Glutamatergic neuron (in vitro differentiated cells): ENCODE data around the gene SLC10A7. TPM values are rescaled to one million over a fixed set of nuclear protein-coding genes. Genes with fewer than 3 reads are reported as not detected.

ENCODE experiments used
- DNase-seq: peaks from one replicate; pipeline ENCODE4 v3.0.0; 2022
- H3K27ac Mint-ChIP-seq: one replicate; pipeline ENCODE4 v1.8.0; 2020; ENCODE audit warnings: mild to moderate bottlenecking, mixed read lengths, inconsistent platforms; ENCODE audit not compliant: unreplicated experiment
- H3K27me3 Mint-ChIP-seq: one replicate; pipeline ENCODE4 v1.8.0; 2020; ENCODE audit warnings: mild to moderate bottlenecking, moderate library complexity, mixed read lengths, inconsistent platforms; ENCODE audit not compliant: unreplicated experiment
- H3K36me3 Mint-ChIP-seq: one replicate; pipeline ENCODE4 v1.8.0; 2020; ENCODE audit warnings: mild to moderate bottlenecking, mixed read lengths, inconsistent platforms; ENCODE audit not compliant: unreplicated experiment
- H3K4me1 Mint-ChIP-seq: one replicate; pipeline ENCODE4 v1.8.0; 2020; ENCODE audit warnings: mild to moderate bottlenecking, low read depth, mixed read lengths, inconsistent platforms; ENCODE audit not compliant: unreplicated experiment
- H3K4me3 Mint-ChIP-seq: one replicate; pipeline ENCODE4 v1.8.0; 2020; ENCODE audit warnings: mild to moderate bottlenecking, mixed read lengths, inconsistent platforms; ENCODE audit not compliant: unreplicated experiment
- H3K9me3 Mint-ChIP-seq: one replicate; pipeline ENCODE4 v1.8.0; 2020; ENCODE audit warnings: mild to moderate bottlenecking, moderate library complexity, mixed read lengths, inconsistent platforms; ENCODE audit not compliant: unreplicated experiment
- total RNA-seq: library from RNA; stranded (reverse); fragmentation: NEBNext Ultra II Directional; extraction: Animal tissue kit (Norgen Biotek cat#: 25700); gene quantifications from one replicate; pipeline ENCODE4 v1.2.1, GENCODE V29; 2021; ENCODE audit not compliant: unreplicated experiment
- TF ChIP-seq, protein P1 (sequence below): fragments of 200-600 bp; sonication (generic); IDR thresholded peaks from one replicate; pipeline ENCODE4 v1.5.0; 2021; ENCODE audit not compliant: partially characterized antibody, unreplicated experiment

SLC10A7 gene
- total RNA-seq, 1 donor from 2014 or later = 13.5 TPM

DNA sequence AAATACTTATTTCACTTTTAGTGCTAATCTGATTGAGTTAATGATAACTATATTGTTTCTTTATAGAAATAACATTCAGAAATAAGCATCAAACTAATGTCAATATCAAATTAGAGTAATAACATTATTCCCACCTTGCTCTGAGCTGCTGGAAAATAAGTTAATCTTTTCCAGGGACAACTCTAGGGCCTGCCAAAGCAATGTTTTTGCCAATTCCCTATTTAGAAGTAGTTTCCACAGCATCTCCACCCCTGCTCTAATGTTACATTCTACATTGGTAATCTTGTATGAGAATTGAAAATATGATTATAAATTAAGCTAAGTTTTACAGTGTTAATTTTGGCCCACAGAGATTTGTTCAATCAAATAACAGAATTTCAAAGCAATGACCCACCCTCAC lies 239.1 kb downstream of the SLC10A7 start:
- H3K4me3 Mint-ChIP-seq = no peak overlapping the region
- H3K4me1 Mint-ChIP-seq = no peaks in the 10 kb centered on the region
- no peaks in the 10 kb centered on the region for H3K36me3 Mint-ChIP-seq
- no peak overlapping the region for H3K27ac Mint-ChIP-seq
- TF ChIP-seq, protein P1, sequence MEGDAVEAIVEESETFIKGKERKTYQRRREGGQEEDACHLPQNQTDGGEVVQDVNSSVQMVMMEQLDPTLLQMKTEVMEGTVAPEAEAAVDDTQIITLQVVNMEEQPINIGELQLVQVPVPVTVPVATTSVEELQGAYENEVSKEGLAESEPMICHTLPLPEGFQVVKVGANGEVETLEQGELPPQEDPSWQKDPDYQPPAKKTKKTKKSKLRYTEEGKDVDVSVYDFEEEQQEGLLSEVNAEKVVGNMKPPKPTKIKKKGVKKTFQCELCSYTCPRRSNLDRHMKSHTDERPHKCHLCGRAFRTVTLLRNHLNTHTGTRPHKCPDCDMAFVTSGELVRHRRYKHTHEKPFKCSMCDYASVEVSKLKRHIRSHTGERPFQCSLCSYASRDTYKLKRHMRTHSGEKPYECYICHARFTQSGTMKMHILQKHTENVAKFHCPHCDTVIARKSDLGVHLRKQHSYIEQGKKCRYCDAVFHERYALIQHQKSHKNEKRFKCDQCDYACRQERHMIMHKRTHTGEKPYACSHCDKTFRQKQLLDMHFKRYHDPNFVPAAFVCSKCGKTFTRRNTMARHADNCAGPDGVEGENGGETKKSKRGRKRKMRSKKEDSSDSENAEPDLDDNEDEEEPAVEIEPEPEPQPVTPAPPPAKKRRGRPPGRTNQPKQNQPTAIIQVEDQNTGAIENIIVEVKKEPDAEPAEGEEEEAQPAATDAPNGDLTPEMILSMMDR = no peak
- no peaks in the 10 kb centered on the region for H3K9me3 Mint-ChIP-seq
- DNase-seq = no peak
- H3K27me3 Mint-ChIP-seq = no peaks in the 10 kb centered on the region

DNA sequence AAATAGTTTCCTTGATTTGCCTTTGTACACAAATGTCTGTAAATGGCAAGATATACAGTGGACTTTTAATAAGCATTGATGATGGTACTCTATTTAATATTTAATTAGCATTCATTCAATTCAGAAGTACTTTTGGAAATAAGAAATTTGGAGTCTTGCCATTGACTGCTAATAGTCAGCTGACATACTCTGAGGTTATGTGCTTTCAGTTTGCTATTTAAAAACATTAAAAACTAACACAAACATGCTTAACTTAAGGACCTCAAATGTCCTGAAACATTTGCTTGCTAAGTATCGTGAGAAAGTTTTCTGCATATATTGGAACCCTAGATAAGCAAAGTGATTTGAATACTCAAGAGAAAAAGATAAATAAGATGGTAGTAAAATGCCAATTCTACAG lies 242.8 kb downstream of the SLC10A7 start:
- Mint-ChIP-seq H3K36me3 (no peaks in the 10 kb centered on the region), H3K27ac (no peak overlapping the region), H3K4me3 (no peak overlapping the region), H3K4me1 (no peaks in the 10 kb centered on the region), H3K9me3 (no peaks in the 10 kb centered on the region), H3K27me3 (no peaks in the 10 kb centered on the region)
- no peak for DNase-seq
- TF ChIP-seq, protein P1 = no peak

DNA sequence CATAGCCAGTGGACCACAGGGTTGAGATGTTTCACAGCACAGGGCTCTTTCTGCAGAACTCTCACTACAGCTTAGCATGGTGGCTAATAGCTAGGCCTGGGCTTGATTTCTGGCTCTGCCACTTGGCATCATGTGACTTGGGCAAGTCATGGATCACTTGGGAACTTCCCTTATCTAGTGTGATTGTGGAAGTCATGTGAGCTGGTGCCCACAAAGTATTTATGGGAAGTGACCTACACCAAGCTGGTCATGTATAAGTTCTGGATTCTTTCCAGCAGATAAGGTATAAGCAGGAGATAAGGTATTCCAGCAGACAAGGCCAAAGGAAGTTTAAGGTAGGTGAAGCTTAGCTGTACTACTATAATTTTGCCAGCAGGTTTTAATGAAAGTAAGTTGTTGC lies 246.4 kb downstream of the SLC10A7 start:
- no peak overlapping the region for H3K27ac Mint-ChIP-seq
- H3K36me3 Mint-ChIP-seq = no peaks in the 10 kb centered on the region
- DNase-seq = no peak
- H3K4me1 Mint-ChIP-seq = no peaks in the 10 kb centered on the region
- no peak overlapping the region for H3K4me3 Mint-ChIP-seq
- no peaks in the 10 kb centered on the region for H3K27me3 Mint-ChIP-seq
- TF ChIP-seq, protein P1 = no peak
- no peaks in the 10 kb centered on the region for H3K9me3 Mint-ChIP-seq

DNA sequence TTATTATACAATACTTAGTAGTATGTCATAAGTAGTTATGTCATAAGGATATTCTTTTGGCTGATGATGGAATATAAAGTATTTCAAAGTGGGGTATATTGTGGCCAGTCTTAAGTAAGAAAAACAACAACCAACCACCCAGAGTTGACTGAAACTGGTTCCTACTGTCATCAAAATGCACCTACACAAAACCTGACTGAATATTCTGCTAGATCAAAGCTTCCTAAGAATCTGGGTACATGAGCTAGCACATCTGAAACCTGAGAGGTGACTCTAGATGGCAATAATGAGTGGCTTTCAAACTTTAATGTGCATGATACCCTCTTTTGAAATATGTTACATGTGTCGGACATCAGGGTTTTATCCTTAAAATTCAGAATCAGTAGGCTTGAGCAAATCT lies 247.0 kb downstream of the SLC10A7 start:
- Mint-ChIP-seq H3K27ac (no peak overlapping the region), H3K9me3 (no peaks in the 10 kb centered on the region), H3K4me3 (no peak overlapping the region), H3K27me3 (no peaks in the 10 kb centered on the region), H3K36me3 (no peaks in the 10 kb centered on the region), H3K4me1 (no peaks in the 10 kb centered on the region)
- DNase-seq = no peak
- TF ChIP-seq, protein P1 = no peak

DNA sequence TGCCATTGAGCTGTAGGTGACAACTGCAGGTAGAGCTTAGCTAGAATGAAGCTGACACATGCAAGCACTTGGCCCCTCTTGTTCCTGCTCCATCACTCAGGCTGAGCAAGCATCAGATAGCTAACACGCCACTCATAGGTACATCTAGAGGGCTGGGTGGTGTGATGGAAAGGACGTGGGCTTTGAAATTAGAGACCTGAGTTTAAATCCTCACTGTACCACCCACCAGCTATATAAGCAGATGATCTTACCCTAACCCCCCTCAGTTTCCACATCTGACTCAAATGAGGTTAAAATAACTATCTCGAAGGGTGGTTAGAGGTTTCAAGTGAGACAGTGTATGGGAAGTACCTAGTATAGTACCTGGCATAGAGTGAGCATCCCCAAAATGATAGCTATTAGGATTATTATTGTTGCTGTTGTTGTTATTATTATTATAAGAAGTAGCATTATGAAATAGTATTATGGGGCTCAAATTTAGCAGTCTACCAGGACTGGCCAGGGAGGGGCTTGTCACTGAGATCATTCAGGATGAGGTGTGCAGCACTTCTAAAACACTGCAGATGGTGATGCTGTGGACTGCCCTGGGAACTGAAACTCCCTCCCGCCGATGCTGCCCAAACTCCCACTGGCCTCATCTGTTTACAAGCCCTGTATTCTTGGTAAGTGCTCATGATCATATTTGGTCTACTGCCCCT lies 248.4 kb downstream of the SLC10A7 start:
- Mint-ChIP-seq H3K4me1 (no peaks in the 10 kb centered on the region), H3K4me3 (no peak overlapping the region)
- no peak for DNase-seq

More for the DNA sequence above, 248.4 kb downstream of the SLC10A7 start:
- TF ChIP-seq, protein P1 = no peak
- Mint-ChIP-seq H3K27me3 (no peaks in the 10 kb centered on the region), H3K27ac (no peak overlapping the region), H3K9me3 (no peaks in the 10 kb centered on the region), H3K36me3 (no peaks in the 10 kb centered on the region)
